Loucy (cell line): ENCODE data around the gene CNTRL.

Experiments
- H2AFZ ChIP-seq: fragments of 200-600 bp; sonication (generic); 2 replicates; pipeline ENCODE4 v1.6.0; 2016; ENCODE audit warnings: antibody characterized with exemption, mild to moderate bottlenecking, low read length, moderate library complexity
- H3F3A ChIP-seq: fragments of 200-600 bp; 2 replicates; pipeline ENCODE4 v1.6.0; 2016; ENCODE audit warnings: antibody characterized with exemption, low read depth, mild to moderate bottlenecking
- H3K27me3 ChIP-seq: fragments of 200-600 bp; sonication (generic); 2 replicates; pipeline ENCODE4 v1.6.1; 2014; ENCODE audit warnings: low read length, mild to moderate bottlenecking; ENCODE audit not compliant: insufficient read depth, poor library complexity, severe bottlenecking
- H3K36me3 ChIP-seq: fragments of 200-600 bp; sonication (generic); 2 replicates; pipeline ENCODE4 v1.6.1; 2016; ENCODE audit warnings: low read length; ENCODE audit not compliant: insufficient read depth
- H3K4me1 ChIP-seq: fragments of 200-600 bp; sonication (generic); 2 replicates; pipeline ENCODE4 v1.5.1; 2014; ENCODE audit warnings: low read length, mild to moderate bottlenecking; ENCODE audit not compliant: insufficient read depth, poor library complexity, severe bottlenecking
- H3K4me2 ChIP-seq: fragments of 200-600 bp; sonication (generic); 2 replicates; pipeline ENCODE4 v1.6.0; 2014; ENCODE audit warnings: antibody characterized with exemption, low read length, low read depth, mild to moderate bottlenecking; ENCODE audit not compliant: poor library complexity, severe bottlenecking
- H3K4me3 ChIP-seq: fragments of 200-600 bp; sonication (generic); 2 replicates; pipeline ENCODE4 v1.5.1; 2014; ENCODE audit warnings: low read length, mild to moderate bottlenecking, mixed read lengths; ENCODE audit not compliant: poor library complexity, severe bottlenecking
- H3K79me2 ChIP-seq: fragments of 200-600 bp; sonication (generic); 2 replicates; pipeline ENCODE4 v1.6.1; 2014; ENCODE audit warnings: low read length; ENCODE audit not compliant: insufficient read depth
- H3K9ac ChIP-seq: fragments of 200-600 bp; sonication (generic); 2 replicates; pipeline ENCODE4 v1.6.0; 2014; ENCODE audit warnings: mild to moderate bottlenecking, low read depth, low read length, moderate library complexity; ENCODE audit not compliant: poor library complexity, severe bottlenecking
- H3K9me2 ChIP-seq: fragments of 200-600 bp; sonication (generic); replicated peaks from 2 replicates; pipeline ENCODE4 v1.6.1; 2016; ENCODE audit warnings: low read depth, low read length, mixed read lengths
- H3K9me3 ChIP-seq: fragments of 200-600 bp; sonication (generic); 2 replicates; pipeline ENCODE4 v1.6.1; 2014; ENCODE audit warnings: mild to moderate bottlenecking, antibody characterized with exemption, low read length, low read depth; ENCODE audit not compliant: insufficient read depth
- H4K20me1 ChIP-seq: fragments of 200-600 bp; sonication (generic); 2 replicates; pipeline ENCODE4 v1.6.0; 2014; ENCODE audit warnings: antibody characterized with exemption, low read length, mild to moderate bottlenecking; ENCODE audit not compliant: insufficient read depth, poor library complexity, severe bottlenecking
- CTCF ChIP-seq: fragments of 200-600 bp; sonication (generic); conservative IDR thresholded peaks from 2 replicates; pipeline ENCODE4 v1.5.1; 2014; ENCODE audit warnings: mild to moderate bottlenecking, antibody characterized with exemption, low read length
- EZH2phosphoT487 ChIP-seq: fragments of 200-600 bp; IDR thresholded peaks from 2 replicates; pipeline ENCODE4 v1.6.1; 2018; ENCODE audit warnings: antibody characterized with exemption, mild to moderate bottlenecking, moderate library complexity, borderline replicate concordance

Gene CNTRL

DNA sequence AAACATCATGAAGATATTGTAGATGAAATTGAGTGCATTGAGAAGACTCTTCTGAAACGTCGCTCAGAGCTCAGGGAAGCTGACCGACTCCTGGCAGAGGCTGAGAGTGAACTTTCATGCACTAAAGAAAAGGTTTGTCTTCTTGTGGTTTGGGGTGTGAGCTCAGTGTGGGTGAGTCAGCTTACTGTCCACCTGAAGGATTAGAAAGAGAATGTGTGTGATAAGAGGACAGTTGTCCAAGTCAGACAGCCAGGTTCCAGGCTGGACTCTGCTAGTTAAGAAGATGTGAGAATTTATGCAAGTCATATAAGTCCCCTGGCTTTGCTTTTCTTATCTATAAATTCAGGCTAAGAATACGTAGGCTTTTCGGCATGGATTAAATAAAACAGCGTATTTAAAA lies 80.0 kb downstream of the CNTRL start:
- H3F3A ChIP-seq = no peaks in the 10 kb centered on the region; the same call in 1 of the 2 replicates
- TF ChIP-seq EZH2phosphoT487 (no peak), CTCF (no peak)

GRCh38 chr9:121156263-121156731 lies 81.5 kb downstream of the CNTRL start:
- peaks cover 28% of the 10 kb centered on the region for H3K4me1 ChIP-seq
- H3K36me3 ChIP-seq = peaks cover 87% of the 10 kb centered on the region
- H3K9me2 ChIP-seq = no peaks in the 10 kb centered on the region
- no peak overlapping the region for H3K4me3 ChIP-seq
- H3F3A ChIP-seq = no peaks in the 10 kb centered on the region; the same call in 1 of the 2 replicates
- no peak overlapping the region for H3K9ac ChIP-seq
- H3K27me3 ChIP-seq = no peaks in the 10 kb centered on the region
- no peak overlapping the region for H2AFZ ChIP-seq
- no peaks in the 10 kb centered on the region for H3K79me2 ChIP-seq
- H3K4me2 ChIP-seq = no peak overlapping the region
- H4K20me1 ChIP-seq = no peaks in the 10 kb centered on the region
- no peaks in the 10 kb centered on the region for H3K9me3 ChIP-seq
- TF ChIP-seq CTCF = no peak
- no peak for TF ChIP-seq EZH2phosphoT487

More for the DNA sequence above, 80.0 kb downstream of the CNTRL start:
- no peaks in the 10 kb centered on the region for H4K20me1 ChIP-seq
- H2AFZ ChIP-seq = no peak overlapping the region
- H3K36me3 ChIP-seq = peaks cover 85% of the 10 kb centered on the region
- no peaks in the 10 kb centered on the region for H3K27me3 ChIP-seq
- H3K4me3 ChIP-seq = no peak overlapping the region
- no peak overlapping the region for H3K9ac ChIP-seq
- no peaks in the 10 kb centered on the region for H3K79me2 ChIP-seq
- H3K4me2 ChIP-seq = no peak overlapping the region
- no peaks in the 10 kb centered on the region for H3K9me3 ChIP-seq
- H3K9me2 ChIP-seq = no peaks in the 10 kb centered on the region
- H3K4me1 ChIP-seq = peaks cover 28% of the 10 kb centered on the region

DNA sequence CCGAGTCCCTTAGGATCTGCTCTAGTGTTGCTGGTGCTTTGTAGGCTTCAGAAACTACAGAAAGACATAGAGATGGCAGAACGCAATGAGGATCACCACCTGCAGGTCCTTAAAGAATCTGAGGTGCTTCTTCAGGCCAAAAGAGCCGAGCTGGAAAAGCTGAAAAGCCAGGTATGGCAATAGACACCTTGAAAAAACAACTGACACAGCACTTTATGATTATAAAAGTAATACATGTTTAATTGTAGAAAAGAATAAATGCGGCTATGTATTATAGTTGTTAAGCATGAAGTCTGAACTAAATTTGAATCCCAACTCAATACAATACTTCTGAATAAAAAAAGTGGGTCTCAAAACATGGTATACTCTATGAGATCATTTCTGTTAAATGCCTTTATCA lies 83.2 kb downstream of the CNTRL start:
- Histone ChIP-seq H3K4me2 (no peak overlapping the region), H3K36me3 (peaks cover 91% of the 10 kb centered on the region), H4K20me1 (no peaks in the 10 kb centered on the region), H3K27me3 (no peaks in the 10 kb centered on the region), H3K9ac (no peak overlapping the region), H3F3A (no peaks in the 10 kb centered on the region), H3K79me2 (no peaks in the 10 kb centered on the region), H3K4me3 (no peak overlapping the region), H3K9me2 (no peaks in the 10 kb centered on the region), H3K4me1 (peaks cover 12% of the 10 kb centered on the region), H2AFZ (no peak overlapping the region), H3K9me3 (no peaks in the 10 kb centered on the region)
- TF ChIP-seq CTCF = no peak
- TF ChIP-seq EZH2phosphoT487 = no peak
